PC-9 (cell line): ENCODE measurements around the gene AHCYL2.

Experiments
- EZH2 ChIP-seq: fragments of 200-600 bp; sonication (generic); IDR thresholded peaks from 2 replicates; pipeline ENCODE4 v1.8.0; 2017; ENCODE audit warnings: antibody characterized with exemption, low read depth
- TF ChIP-seq, protein P1 (sequence below): fragments of 200-600 bp; sonication (generic); conservative IDR thresholded peaks from 2 replicates; pipeline ENCODE4 v1.6.1; 2017; ENCODE audit warnings: mixed run types, antibody characterized with exemption, mild to moderate bottlenecking, moderate library complexity

DNA sequence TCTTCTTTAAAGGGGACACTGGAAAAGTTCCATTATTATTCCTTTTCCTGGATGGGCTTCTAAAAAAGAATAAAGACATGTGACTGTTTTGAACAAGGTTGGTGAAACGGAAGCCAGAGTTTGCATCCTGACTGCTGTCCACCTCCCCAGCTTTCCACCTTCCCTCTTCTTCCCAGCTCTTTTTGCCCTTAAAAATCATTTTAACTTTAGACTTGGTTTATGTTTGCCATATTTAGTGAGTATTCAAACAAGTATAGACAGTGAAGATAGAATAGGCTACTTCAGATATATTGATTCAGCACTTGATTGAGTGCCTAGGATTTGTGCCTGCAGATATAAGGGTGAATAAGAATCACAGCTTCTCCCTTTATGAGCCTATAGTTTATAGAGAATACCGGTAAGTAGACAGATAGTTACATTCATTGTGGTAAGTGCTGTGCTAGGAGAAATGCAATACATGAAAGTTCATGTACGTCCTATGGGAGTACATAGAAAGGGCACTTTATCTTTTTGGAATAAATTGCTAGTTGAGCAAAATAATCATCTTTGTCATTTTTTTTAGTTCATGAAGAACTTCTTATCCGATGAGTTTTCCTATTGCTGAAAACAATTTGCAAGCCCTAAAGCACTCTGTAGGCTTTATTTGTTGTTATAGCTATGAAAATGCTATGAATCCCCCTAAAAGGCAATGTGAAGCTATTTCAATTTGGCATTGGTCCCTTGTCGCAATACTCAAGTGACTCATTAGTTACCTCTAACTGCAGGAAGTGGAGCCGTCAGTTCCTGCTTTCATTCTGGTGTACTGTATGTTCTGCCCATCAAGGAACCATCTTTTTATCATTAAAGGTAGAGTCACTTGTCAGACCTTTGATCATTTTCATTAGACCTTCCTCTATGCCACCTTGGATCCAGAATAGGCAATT, 152.2 kb downstream of the AHCYL2 start:
- TF ChIP-seq, protein P1, sequence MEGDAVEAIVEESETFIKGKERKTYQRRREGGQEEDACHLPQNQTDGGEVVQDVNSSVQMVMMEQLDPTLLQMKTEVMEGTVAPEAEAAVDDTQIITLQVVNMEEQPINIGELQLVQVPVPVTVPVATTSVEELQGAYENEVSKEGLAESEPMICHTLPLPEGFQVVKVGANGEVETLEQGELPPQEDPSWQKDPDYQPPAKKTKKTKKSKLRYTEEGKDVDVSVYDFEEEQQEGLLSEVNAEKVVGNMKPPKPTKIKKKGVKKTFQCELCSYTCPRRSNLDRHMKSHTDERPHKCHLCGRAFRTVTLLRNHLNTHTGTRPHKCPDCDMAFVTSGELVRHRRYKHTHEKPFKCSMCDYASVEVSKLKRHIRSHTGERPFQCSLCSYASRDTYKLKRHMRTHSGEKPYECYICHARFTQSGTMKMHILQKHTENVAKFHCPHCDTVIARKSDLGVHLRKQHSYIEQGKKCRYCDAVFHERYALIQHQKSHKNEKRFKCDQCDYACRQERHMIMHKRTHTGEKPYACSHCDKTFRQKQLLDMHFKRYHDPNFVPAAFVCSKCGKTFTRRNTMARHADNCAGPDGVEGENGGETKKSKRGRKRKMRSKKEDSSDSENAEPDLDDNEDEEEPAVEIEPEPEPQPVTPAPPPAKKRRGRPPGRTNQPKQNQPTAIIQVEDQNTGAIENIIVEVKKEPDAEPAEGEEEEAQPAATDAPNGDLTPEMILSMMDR = 0 out of 2 replicates have a peak, but pooled peaks have one; percentile 40
- TF ChIP-seq EZH2 = no peak
